ENCODE measurements around the gene CBFB.

CBFB gene

GRCh38 chr16:67104845-67105244 is 75.9 kb downstream of the CBFB start:
- TF ChIP-seq, protein P1, sequence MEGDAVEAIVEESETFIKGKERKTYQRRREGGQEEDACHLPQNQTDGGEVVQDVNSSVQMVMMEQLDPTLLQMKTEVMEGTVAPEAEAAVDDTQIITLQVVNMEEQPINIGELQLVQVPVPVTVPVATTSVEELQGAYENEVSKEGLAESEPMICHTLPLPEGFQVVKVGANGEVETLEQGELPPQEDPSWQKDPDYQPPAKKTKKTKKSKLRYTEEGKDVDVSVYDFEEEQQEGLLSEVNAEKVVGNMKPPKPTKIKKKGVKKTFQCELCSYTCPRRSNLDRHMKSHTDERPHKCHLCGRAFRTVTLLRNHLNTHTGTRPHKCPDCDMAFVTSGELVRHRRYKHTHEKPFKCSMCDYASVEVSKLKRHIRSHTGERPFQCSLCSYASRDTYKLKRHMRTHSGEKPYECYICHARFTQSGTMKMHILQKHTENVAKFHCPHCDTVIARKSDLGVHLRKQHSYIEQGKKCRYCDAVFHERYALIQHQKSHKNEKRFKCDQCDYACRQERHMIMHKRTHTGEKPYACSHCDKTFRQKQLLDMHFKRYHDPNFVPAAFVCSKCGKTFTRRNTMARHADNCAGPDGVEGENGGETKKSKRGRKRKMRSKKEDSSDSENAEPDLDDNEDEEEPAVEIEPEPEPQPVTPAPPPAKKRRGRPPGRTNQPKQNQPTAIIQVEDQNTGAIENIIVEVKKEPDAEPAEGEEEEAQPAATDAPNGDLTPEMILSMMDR (IDR thresholded peaks at IDR 0.05) = no peak
- no peak overlapping the region for H3K4me3 ChIP-seq
- DNase-seq (ENCODE audit: low spot score) = no peak
- H3K27ac ChIP-seq = no peak overlapping the region

DNA sequence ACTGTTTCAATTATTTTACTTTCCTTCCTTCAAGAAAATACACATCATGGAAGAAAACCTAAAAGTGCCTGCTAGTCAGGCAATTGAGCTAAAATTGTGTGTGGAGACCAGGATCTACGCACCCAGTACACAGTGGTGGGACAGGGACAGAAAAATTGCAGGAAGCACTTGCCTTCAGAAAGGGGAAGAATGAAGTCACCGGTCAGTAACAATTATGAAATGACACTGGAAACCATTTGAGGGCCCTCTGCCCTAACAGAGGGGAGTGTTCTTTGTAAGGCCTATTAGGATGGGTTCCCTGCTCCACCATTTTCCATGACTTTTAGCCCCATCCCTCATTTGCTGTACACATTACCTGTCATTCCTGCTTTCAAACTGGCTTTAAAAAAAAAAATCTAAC is 76.3 kb downstream of the CBFB start:
- no peak overlapping the region for H3K27ac ChIP-seq

DNA sequence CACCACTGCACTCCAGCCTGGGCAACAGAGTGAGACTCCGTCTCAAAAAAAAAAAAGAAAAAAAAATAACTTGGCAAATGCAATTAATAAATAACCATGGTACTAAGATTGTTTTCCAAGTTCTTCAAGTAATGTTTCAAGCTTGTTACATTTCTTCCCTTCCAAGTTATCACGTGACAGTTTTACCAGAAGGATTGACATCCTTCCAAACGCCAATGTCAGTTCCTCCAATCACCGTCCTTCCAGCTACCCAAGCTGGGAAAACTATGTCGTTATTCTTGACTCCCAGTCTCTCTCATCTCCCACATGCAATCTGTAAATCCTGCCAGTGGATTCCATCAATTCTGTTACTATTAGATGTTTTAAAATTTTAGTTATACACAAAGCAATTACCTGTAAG is 76.9 kb downstream of the CBFB start:
- Histone ChIP-seq H3K4me3 (no peak overlapping the region), H3K27ac (no peak overlapping the region)
- TF ChIP-seq, protein P1 (IDR thresholded peaks at IDR 0.05) = no peak
- no peak for DNase-seq (ENCODE audit: low spot score)

More for the DNA sequence above, 76.3 kb downstream of the CBFB start:
- H3K4me3 ChIP-seq = no peak overlapping the region
- TF ChIP-seq, protein P1 (IDR thresholded peaks at IDR 0.05) = no peak
- no peak for DNase-seq (ENCODE audit: low spot score)

- no peak for DNase-seq (ENCODE audit: low spot score)
- Histone ChIP-seq H3K4me3 (no peak overlapping the region), H3K27ac (no peak overlapping the region)
- TF ChIP-seq, protein P1 (IDR thresholded peaks at IDR 0.05) = no peak
These were observed 79.5 kb downstream of the CBFB start for GRCh38 chr16:67108489-67108888.

DNA sequence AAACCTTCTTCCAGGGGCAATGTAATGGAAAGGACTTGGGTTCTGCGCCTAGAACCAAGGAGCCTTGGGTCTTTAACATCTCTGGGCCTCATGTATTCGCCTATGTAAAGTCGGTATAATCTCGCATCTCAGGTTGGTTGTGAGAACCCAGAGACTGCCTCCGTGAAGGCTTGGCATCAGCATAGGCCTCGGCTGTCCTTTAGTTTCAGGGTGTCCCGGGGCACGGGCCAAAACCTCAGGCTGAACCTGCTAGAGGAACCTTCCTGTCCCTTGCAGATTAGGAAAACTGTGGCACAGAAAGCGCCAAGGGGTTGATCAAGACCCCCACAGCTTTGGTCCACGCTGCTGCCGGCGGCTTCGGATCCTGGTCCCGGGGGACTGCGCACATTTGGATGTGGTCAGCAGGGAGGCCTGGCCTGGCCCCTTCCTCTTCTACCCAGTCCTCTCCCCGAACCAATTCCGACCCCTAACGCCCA is 80.0 kb downstream of the CBFB start:
- peak overlapping the region; percentile 88 for H3K4me3 ChIP-seq
- no peak for DNase-seq (ENCODE audit: low spot score)
- H3K27ac ChIP-seq = peak overlapping the region; percentile 72 to 88
- TF ChIP-seq, protein P1 (IDR thresholded peaks at IDR 0.05) = no peak

GRCh38 chr16:67109407-67110135 is 80.6 kb downstream of the CBFB start, which contains the start of gene PHAF1:
TSS of gene PHAF1 (plus strand) at chr16:67109941. CDS start at chr16:67110176, 235 bp downstream.
- Histone ChIP-seq H3K4me3 (peak within 1 kb of the TSS; percentile 88), H3K27ac (peak within 1 kb of the TSS; percentile 72 to 88)
- TF ChIP-seq, protein P1 (IDR thresholded peaks at IDR 0.05) = no peak
- DNase-seq (ENCODE audit: low spot score) = peak; percentile 92

GRCh38 chr16:67111951-67112444 is 83.0 kb downstream of the CBFB start:
- H3K27ac ChIP-seq = no peak overlapping the region
- no peak for DNase-seq (ENCODE audit: low spot score)
- TF ChIP-seq, protein P1 (IDR thresholded peaks at IDR 0.05) = no peak
- H3K4me3 ChIP-seq = no peak overlapping the region

All from coronary artery (tissue), 2 donors.